Measurements from ENCODE around the gene LRWD1.
"Not testable (repeated sequence)": the region's sequence is repeated elsewhere in the genome, so short reads cannot be mapped to it uniquely, and the experiment has no call there.

The LRWD1 gene

DNA sequence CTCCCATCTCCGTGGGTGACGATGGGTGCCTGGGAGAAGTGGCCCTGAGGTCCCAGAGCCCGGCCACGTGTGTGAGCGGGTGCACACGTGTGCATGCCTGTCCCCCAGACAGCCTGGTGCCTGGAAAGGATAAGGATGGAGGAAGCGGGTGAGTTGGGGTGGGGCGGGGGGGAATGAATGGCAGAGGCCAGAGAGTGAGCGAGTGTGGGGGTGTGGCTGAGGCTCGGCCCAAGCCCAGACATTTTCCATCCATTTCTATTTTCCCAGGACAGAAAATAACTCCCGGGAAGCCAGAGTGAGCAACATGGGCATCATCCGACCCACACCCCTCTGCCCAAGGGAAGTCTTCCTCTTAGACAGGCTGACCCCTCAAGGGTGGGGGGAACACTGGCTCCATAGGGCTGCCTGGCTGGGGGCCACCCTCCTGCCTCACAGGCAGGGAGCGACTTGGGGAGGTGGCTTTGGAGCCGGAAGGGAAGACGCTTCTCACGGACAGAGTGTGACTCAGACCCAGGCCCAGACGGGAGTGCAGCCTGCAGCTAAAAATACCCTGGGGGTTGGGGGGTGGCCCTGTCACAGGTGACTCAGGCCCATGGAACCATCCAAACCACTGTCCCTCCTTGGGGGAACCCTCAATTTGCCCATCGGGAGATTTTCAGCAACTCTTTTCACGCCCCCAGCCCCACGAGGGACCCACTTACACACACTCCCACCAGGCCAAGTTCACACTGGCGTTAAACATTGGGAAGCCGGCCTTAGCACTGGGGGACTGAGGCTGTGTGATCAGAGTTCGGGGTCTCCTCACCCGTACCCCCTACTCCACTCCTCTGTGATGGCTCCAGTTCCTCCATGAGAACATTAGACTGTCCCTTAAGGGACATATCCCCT is 40.8 kb downstream of the LRWD1 start:
- not testable (repeated sequence) for H3K36me3 ChIP-seq; DNase-seq; H3K9me3 ChIP-seq; H3K4me3 ChIP-seq (ENCODE audit: low read depth, low read length); H3K4me1 ChIP-seq; H3K27me3 ChIP-seq

DNA sequence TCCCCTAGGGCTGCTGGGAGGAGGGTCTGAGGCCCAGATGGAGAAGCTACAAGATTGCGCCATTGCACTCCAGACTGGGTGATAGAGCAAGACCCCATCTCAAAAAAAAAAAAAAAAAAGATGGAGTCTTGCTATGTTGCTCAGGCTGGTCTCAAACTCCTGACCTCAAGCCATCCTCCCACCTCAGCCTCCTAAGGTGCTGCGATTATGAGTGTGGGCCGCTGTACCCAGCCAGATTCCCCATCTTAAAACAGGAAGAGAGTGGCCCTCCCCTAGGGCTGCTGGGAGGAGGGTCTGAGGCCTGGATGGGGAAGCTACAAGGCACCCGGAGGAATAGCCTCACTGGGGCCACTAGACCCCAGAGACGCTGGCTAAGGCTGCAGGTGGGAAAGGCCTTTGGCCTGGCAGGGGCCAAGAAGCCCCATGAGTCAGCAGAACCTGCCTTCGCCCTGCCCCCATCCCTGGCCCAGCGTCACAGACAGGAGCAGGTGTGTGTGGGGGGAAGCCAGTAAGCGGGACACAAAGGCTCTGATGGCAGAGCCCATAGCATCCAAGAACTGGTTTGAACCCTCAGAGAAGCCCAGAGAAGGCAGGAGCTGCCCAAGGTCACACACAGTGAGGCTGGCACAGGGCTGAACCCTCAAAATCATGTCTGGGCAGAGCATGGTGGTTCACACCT is 42.8 kb downstream of the LRWD1 start:
- H3K4me3 ChIP-seq (ENCODE audit: low read depth, low read length); H3K4me1 ChIP-seq; H3K36me3 ChIP-seq; H3K9me3 ChIP-seq; H3K27me3 ChIP-seq; DNase-seq: not testable (repeated sequence)

DNA sequence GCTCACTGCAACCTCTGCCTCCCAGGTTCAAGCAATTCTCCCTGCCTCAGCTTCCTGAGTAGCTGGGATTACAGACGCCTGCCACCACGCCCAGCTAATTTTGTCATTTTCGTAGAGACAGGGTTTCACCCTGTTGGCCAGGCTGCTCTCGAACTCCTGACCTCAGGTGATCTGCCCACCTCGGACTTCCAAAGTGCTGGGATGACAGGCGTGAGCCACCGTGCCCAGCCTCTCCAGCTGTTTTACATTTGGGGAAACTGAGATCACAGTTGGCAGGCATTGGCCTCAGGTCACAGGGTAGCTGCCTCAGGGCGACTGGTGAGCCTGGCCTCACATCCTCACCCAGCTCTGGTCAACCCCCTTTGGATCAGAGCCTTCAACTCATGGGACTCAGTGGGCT is 45.8 kb downstream of the LRWD1 start:
- not testable (repeated sequence) for H3K36me3 ChIP-seq; DNase-seq; H3K9me3 ChIP-seq; H3K27me3 ChIP-seq; H3K4me3 ChIP-seq (ENCODE audit: low read depth, low read length); H3K4me1 ChIP-seq

DNA sequence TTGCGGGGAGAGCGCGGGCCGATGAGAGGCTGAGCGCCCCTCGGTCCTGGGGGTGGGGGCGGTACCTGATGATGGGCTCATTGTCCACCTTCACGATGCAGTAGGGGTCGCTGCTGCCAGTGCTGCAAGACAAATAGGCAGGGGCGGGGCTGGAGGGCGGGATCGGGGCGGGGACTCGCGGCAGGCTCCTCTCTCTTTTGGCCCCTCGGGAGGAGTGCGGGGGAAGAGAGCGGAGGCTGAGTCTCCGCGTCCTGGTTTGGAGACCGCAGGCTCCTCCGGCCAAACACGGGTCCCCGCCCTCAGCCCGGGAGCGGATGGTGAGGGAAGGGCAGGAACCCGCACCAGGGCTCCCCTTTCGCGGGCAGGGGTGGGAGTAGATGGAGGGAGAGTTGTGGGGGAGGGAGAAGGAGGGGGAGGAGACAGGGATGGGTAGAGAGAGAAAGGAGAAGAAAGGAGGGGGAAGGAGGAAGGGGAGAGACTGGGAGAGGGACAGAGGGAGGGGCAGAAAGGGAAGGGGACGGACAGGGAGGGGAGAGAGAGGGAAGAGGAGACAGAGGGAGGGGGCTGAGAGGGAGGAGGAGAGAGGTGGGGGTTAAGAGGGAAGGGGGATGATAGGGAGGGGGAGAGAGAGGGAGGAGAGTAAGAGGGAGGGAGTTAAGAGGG is 47.2 kb downstream of the LRWD1 start:
- not testable (repeated sequence) for DNase-seq; H3K4me1 ChIP-seq; H3K27me3 ChIP-seq; H3K9me3 ChIP-seq; H3K4me3 ChIP-seq (ENCODE audit: low read depth, low read length); H3K36me3 ChIP-seq

DNA sequence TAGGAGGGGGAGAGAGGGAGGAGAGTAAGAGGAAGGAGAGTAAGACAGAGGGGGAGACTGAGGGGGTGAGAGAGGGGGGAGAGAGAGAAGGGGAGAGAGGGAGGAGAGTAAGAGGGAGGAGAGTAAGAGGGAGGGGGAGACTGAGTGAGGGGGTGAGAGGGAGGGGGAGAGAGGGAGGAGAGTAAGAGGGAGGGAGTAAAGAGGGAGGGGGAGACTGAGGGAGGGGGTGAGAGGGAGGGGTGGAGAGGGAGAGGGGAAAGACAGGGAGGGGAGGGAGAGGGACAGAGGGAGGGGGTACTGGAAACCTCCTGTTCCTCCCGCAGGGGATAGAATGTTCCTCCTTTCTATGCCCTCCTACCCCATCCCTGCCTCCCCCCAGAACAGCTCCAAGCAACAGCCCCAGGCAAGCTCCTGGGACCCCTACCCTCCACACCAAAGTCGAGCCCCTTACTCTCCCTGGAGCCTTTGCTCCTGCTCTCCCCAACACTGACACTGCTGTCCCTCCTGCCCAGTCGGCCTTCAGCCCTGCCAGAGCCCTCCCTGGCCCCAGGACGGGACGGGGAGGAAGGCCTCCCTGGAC is 47.9 kb downstream of the LRWD1 start:
- H3K4me1 ChIP-seq; H3K27me3 ChIP-seq; H3K36me3 ChIP-seq; H3K4me3 ChIP-seq (ENCODE audit: low read depth, low read length); H3K9me3 ChIP-seq: not testable (repeated sequence)
- peak; percentile 5 for DNase-seq

DNA sequence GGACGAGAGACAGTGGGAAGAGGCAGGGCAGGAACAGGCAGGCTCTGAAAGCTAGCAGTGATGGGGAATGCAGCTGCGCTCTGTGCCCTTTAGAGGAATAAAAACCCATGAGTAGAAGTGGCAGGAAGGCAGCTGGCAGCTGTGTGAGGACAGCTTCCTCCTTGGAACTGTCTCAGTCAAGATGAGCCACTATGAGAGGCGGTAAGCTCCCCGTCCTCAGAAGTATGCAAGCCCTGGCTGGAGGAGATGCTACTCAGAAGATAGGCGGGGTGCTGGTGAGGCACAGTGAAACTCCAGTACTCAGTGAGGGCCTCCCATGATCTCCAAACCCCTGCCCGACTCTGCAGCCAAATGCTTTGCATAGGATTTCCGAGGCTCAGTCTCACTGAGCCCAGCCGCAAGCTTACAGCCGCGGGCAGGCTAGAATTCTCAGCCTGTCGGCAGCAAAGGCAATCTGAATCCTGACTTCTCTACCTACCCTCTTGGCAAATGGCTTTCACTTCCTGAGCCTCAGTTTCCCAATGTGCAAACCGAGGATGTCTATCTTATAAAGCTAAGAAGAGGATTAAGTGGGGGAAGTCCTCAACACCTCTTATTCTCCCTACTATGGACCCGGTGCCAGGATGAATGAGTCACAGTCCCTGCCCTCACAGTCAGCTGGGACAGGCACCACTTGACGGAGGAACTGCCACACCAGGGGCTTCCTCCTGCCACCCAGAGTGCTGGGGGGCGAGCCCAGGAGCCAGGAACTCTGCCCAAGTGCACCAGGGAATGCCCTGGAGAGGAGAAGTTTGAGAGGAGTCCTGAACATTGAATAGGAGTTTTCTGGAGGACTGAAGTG is 50.3 kb downstream of the LRWD1 start:
- H3K9me3 ChIP-seq; DNase-seq; H3K4me3 ChIP-seq (ENCODE audit: low read depth, low read length); H3K4me1 ChIP-seq; H3K27me3 ChIP-seq; H3K36me3 ChIP-seq: not testable (repeated sequence)

DNA sequence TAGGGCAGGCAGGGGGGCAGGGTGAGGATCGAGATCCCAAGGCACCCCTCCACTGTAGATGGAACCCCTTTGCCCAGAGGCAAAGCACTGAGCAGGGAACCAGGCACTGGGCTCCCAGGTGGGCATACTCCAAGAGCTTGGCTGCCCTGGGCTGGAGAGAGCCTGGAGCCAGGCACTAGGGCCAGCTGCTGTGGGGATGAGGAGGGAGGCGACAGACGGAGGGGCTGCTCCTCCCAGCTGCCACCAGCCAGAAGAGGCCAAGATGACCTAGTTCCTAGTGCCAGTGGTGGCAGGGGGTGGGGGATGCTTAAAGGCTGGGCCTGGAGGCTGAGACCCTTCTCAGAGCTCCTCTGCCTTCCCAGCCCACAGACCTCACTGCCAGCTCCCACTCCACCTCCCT is 51.1 kb downstream of the LRWD1 start:
- not testable (repeated sequence) for H3K4me1 ChIP-seq; H3K9me3 ChIP-seq; DNase-seq; H3K4me3 ChIP-seq (ENCODE audit: low read depth, low read length); H3K36me3 ChIP-seq; H3K27me3 ChIP-seq

DNA sequence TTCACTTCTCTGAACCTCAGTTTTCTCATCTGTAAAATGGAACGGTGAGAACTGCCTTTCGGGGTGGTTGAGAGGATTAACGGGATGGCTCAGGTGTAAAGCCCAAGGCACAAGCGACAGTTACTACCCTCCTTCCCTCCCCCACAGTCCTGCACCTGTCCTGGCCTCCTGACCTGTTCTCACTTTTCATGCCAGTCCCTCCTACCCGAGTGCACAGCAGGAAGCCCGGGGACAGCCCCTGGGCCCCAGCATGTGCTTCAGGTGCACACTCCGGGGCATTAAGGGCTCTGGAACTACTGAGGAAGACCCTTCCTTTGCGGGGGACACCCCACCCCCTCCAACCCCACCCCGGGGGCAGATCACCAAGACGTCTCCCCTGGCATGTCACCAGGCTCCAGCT is 52.2 kb downstream of the LRWD1 start:
- not testable (repeated sequence) for H3K4me1 ChIP-seq; H3K9me3 ChIP-seq; DNase-seq; H3K27me3 ChIP-seq; H3K4me3 ChIP-seq (ENCODE audit: low read depth, low read length); H3K36me3 ChIP-seq

DNA sequence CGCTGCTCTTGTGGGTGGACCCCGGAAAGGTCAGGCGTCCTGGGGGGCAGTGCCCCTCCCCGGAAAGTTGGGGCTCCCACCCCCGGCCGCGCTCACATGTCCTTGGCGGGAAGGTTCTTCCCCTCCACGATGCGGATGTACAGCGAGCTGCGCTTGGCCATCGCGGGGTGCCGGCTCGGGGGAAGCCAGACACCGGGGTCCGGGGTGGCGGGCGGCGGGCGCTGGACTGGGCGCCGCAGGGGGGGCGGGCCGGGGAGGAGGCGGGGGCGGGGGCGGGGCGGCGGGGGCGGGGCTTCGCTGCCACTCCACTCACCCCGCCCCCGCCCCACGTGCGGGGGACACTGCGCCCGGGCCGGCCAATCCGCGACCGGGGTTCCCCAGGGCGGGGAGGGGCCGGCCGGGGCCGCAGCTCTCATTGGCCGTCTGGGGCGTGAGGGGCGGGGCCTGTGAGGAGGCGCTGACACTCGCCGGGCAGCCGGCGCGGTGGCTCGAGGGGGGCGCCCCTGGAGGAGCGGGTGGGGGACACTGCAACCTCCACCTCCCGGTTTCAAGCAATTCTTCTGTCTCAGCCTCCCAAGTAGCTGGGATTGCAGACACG is 52.9 kb downstream of the LRWD1 start, which contains the start of gene RASA4B:
Gene RASA4B (minus strand): TSS at position 228 of the 598 bp plus-strand sequence. CDS start 67 bp downstream, at position 161.
- not testable (repeated sequence) for DNase-seq; H3K27me3 ChIP-seq; H3K36me3 ChIP-seq; H3K4me3 ChIP-seq (ENCODE audit: low read depth, low read length); H3K4me1 ChIP-seq; H3K9me3 ChIP-seq

DNA sequence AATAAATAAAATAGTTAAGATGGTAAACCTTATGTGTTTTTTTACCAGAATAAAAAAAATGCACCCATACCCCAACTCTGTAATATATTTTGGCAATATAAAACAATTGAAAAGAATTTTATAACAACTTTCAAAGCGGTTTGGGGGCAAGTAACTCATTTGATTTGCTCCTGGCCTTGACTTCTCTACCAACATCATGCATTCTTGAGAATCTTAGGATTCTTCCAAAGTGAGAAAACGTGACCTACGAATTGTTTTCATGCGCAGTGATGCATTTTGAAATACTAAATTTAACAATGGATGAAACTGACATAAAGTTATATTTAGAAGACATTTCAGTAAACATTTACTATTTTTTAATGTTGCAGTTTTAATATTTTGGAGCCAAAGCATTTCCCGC is 56.0 kb downstream of the LRWD1 start:
- DNase-seq; H3K36me3 ChIP-seq; H3K27me3 ChIP-seq; H3K4me3 ChIP-seq (ENCODE audit: low read depth, low read length); H3K4me1 ChIP-seq; H3K9me3 ChIP-seq: not testable (repeated sequence)
